Measurements from ENCODE around the gene RNF144A.

DNA sequence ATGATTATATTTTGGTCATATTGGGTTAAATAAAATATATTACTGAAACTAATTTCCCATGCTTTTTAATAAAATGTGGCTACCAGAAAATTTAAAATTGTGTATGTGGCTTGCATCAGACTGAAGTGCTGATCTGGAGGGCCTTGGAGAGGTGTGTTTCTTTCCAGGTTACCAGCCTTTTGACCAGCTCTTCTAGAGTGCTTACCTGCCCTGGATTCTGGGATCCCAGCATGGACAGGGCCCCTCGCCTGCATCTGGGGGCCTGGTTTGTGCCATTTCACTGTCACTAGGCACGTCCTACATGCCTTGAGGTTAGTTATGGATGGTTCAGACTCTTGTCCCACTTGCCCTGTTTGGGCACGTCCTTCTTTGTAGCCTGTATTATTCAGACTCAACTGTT is 10.5 kb downstream of the RNF144A start:
- TF ChIP-seq, protein P1, sequence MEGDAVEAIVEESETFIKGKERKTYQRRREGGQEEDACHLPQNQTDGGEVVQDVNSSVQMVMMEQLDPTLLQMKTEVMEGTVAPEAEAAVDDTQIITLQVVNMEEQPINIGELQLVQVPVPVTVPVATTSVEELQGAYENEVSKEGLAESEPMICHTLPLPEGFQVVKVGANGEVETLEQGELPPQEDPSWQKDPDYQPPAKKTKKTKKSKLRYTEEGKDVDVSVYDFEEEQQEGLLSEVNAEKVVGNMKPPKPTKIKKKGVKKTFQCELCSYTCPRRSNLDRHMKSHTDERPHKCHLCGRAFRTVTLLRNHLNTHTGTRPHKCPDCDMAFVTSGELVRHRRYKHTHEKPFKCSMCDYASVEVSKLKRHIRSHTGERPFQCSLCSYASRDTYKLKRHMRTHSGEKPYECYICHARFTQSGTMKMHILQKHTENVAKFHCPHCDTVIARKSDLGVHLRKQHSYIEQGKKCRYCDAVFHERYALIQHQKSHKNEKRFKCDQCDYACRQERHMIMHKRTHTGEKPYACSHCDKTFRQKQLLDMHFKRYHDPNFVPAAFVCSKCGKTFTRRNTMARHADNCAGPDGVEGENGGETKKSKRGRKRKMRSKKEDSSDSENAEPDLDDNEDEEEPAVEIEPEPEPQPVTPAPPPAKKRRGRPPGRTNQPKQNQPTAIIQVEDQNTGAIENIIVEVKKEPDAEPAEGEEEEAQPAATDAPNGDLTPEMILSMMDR (conservative IDR thresholded peaks at IDR 0.05; ENCODE audit: low read depth, low read length) = no peak
- no peak for TF ChIP-seq EZH2 (IDR thresholded peaks at IDR 0.05; ENCODE audit: borderline replicate concordance, low read depth, low read length, poor library complexity, severe bottlenecking)

Data from A673 (cell line).